Kidney epithelial cell (primary cell): Measurements from ENCODE around the gene FHOD3. TPM values are rescaled to one million over a fixed set of nuclear protein-coding genes. Genes with fewer than 3 reads are reported as not detected.

Experiments used
- DNase-seq: peaks from one replicate; pipeline ENCODE4 v3.0.0-alpha.2; 2010; ENCODE audit warnings: low read depth
- H3K27me3 ChIP-seq: 2 replicates; pipeline ENCODE4 v1.6.0; 2011; ENCODE audit warnings: low read length; ENCODE audit not compliant: control insufficient read depth, insufficient read depth
- H3K36me3 ChIP-seq: 2 replicates; pipeline ENCODE4 v1.5.1; 2011; ENCODE audit warnings: low read length; ENCODE audit not compliant: control insufficient read depth, insufficient read depth
- H3K4me3 ChIP-seq: 2 replicates; pipeline ENCODE4 v1.5.1; 2011; ENCODE audit warnings: low read depth, mild to moderate bottlenecking, control low read depth, low read length
- CTCF ChIP-seq: IDR thresholded peaks from 2 replicates; pipeline ENCODE4 v1.5.1; 2011; ENCODE audit warnings: mild to moderate bottlenecking, moderate library complexity, low read length, control low read depth, inconsistent platforms; ENCODE audit not compliant: insufficient read depth, poor library complexity, severe bottlenecking
- total RNA-seq: library from RNA; depleted of rRNA; stranded (reverse); fragments of >200 nt; gene quantifications from 2 replicates; pipeline ENCODE4 v1.2.3, GENCODE V29; 2015

Gene FHOD3
- total RNA-seq, 1 donor from 2014 or later, result 47.2 TPM

GRCh38 chr18:36744261-36744876 is 446.9 kb downstream of the FHOD3 start:
- H3K27me3 ChIP-seq, result no peaks in the 10 kb centered on the region
- H3K4me3 ChIP-seq, result no peak overlapping the region
- no peak for TF ChIP-seq CTCF
- peaks cover 6% of the 10 kb centered on the region for H3K36me3 ChIP-seq
- DNase-seq, result no peak

- Histone ChIP-seq H3K4me3 (no peak overlapping the region), H3K27me3 (no peaks in the 10 kb centered on the region), H3K36me3 (peaks cover 6% of the 10 kb centered on the region)
- no peak for TF ChIP-seq CTCF
- DNase-seq, result no peak
Observed at GRCh38 chr18:36745219-36745975, 447.9 kb downstream of the FHOD3 start.

- Histone ChIP-seq H3K27me3 (no peaks in the 10 kb centered on the region), H3K4me3 (no peak overlapping the region), H3K36me3 (peaks cover 2% of the 10 kb centered on the region)
- no peak for TF ChIP-seq CTCF
- no peak for DNase-seq
Observed at GRCh38 chr18:36752929-36753865, 455.7 kb downstream of the FHOD3 start.

GRCh38 chr18:36756242-36756641 is 458.7 kb downstream of the FHOD3 start:
- H3K4me3 ChIP-seq, result no peak overlapping the region
- H3K27me3 ChIP-seq, result no peaks in the 10 kb centered on the region
- no peak for TF ChIP-seq CTCF
- peaks cover 2% of the 10 kb centered on the region for H3K36me3 ChIP-seq
- DNase-seq, result no peak

GRCh38 chr18:36757081-36757480 is 459.6 kb downstream of the FHOD3 start:
- H3K4me3 ChIP-seq, result no peak overlapping the region
- H3K27me3 ChIP-seq, result no peaks in the 10 kb centered on the region
- TF ChIP-seq CTCF, result peak; percentile 64
- DNase-seq, result peak; percentile 14
- peaks cover 2% of the 10 kb centered on the region for H3K36me3 ChIP-seq
